Measurements from ENCODE around the gene RANBP10. TPM values are rescaled to one million over a fixed set of nuclear protein-coding genes. Genes with fewer than 3 reads are reported as not detected.
A peak's percentile ranks its signal among the peaks of the same experiment; 100 is the strongest.

The RANBP10 gene
- total and polyA plus RNA-seq, 2 of the 8 experiments (the other 6 are each of a cell fraction or from before 2014, with no cell fraction given): 14.2 to 16.8 TPM

DNA sequence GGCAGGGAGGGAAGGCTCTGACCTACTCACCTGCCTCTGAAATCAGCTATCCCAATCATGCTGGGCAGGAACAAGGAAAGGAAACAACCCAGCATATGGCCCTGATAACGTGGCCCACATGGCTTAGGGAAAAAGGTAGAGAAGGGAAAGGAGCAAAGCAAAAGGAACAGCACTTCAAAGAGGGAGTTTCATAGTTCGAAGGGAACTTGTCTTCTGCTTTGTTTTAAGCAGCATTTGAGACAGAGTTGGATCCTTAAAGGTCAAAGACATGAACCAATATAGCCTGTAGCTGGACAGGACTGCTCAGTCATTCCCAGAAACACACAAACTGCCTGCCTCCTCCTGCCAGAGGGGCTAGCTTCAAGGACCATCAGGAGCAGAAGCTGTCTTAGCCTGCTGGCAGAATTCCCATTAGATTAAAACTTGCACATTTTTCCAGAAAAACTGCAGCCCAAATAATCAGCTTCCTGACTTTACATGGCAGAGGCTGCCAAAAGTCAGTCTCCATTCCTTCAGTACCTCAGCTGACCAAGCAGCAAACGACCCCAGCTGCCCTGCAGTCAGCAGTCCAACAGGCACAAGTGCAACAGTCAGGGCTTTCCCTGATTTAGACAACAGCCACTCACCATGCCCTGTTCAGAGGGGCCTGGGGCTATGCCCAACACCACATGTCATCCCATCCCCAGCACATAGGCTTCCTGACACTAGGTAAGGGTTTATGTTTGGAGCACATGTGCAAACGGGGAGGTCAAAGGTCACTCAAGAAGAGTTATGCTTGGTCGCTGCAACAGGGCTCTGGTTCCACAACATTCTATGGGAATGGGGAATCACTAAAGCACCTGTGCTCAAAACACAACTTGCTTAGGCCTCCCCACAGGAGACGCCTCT lies 32.5 kb downstream of the RANBP10 start:
- H2BK120ac ChIP-seq (replicated peaks; ENCODE audit: low read depth, low read length): no peak overlapping the region
- peaks cover 7% of the 10 kb centered on the region for H3K79me1 ChIP-seq (ENCODE audit: low read depth, low read length)
- no peak overlapping the region for H2BK15ac ChIP-seq (ENCODE audit: low read length)
- H3K56ac ChIP-seq (replicated peaks; ENCODE audit: insufficient read length, low read depth, low read length): no peak overlapping the region
- H3K23me2 ChIP-seq (ENCODE audit: low read depth, low read length): no peaks in the 10 kb centered on the region
- POLR2A ChIA-PET (ENCODE audit: partially characterized antibody): interaction anchor here (1.0 kb wide), 1 partner anchor 33 kb away, joined by 3 read pairs; the partner anchor contains the start of gene TSNAXIP1
- H3K36me3 ChIP-seq (ENCODE audit: control insufficient read depth in 2 of 4, insufficient read depth in 4 of 4, low read length in 3 of 4): no peaks in the 10 kb centered on the region
- no peak overlapping the region for H4K5ac ChIP-seq (ENCODE audit: insufficient read length, low read depth, low read length)
- no peak overlapping the region for H2BK12ac ChIP-seq (ENCODE audit: low read depth, low read length)
- H3K9me3 ChIP-seq (ENCODE audit: insufficient read depth in 2 of 2, low read depth in 1 of 2, low read length in 1 of 2): no peaks in the 10 kb centered on the region
- H3K27me3 ChIP-seq (replicated peaks in 1 of 4; ENCODE audit: control insufficient read depth in 3 of 4, extremely low read depth in 1 of 4, insufficient read depth in 3 of 4, low read length in 3 of 4): no peaks in the 10 kb centered on the region
- no peak overlapping the region for H3K14ac ChIP-seq (ENCODE audit: insufficient read length)
- H3K27ac ChIP-seq (ENCODE audit: low read depth, low read length): peak overlapping the region; percentile 5; the same call in 1 of the 2 replicates
- H4K8ac ChIP-seq (ENCODE audit: extremely low read depth, insufficient read depth, low read length): no peak overlapping the region
- H4K20me1 ChIP-seq (replicated peaks in 1 of 2; ENCODE audit: control insufficient read depth in 1 of 2, insufficient read depth in 2 of 2, low read length in 2 of 2): peaks cover 0 to 4% of the 10 kb centered on the region in 2 experiments
- TF ChIP-seq HDAC2 (IDR thresholded peaks at IDR 0.05; ENCODE audit: borderline replicate concordance in 1 of 2, low read depth in 2 of 2, low read length in 2 of 2) (no peak), CBX5 (IDR thresholded peaks at IDR 0.05; ENCODE audit: low read depth, low read length) (no peak), ASH2L (IDR thresholded peaks at IDR 0.05; ENCODE audit: low read length) (no peak), KDM5A (IDR thresholded peaks at IDR 0.05; ENCODE audit: low read length) (no peak)
- no peak overlapping the region for H2AK5ac ChIP-seq (ENCODE audit: low read depth, low read length)
- no peak overlapping the region for H4K91ac ChIP-seq (replicated peaks; ENCODE audit: insufficient read length, low read length)
- H2AFZ ChIP-seq (ENCODE audit: low read length): no peak overlapping the region
- H3K79me2 ChIP-seq (ENCODE audit: control insufficient read depth in 1 of 2, insufficient read depth in 2 of 2, low read length in 2 of 2): no peaks in the 10 kb centered on the region; a peak in 1 of 4 replicates
- no peak overlapping the region for H2BK20ac ChIP-seq (ENCODE audit: low read length)
- H3K9ac ChIP-seq (replicated peaks in 1 of 4; ENCODE audit: extremely low read depth in 1 of 4, low read depth in 3 of 4, low read length in 3 of 4): no peak overlapping the region
- H3K23ac ChIP-seq (ENCODE audit: insufficient read length): no peak overlapping the region
- H3K4me2 ChIP-seq (ENCODE audit: insufficient read depth in 1 of 2, low read depth in 2 of 2, low read length in 2 of 2): no peak overlapping the region
- H3K4me1 ChIP-seq (replicated peaks in 1 of 4; ENCODE audit: control insufficient read depth in 3 of 4, insufficient read depth in 4 of 4, low read length in 3 of 4): no peaks in the 10 kb centered on the region
- CTCF ChIA-PET (ENCODE audit: partially characterized antibody): interaction anchor here (0.8 to 1.2 kb wide), 3 partner anchors 42 to 253 kb away, joined by 4 read pairs; no protein-coding TSS in a partner anchor
- WGBS, 2 experiments (ENCODE audit: extremely low coverage in 1 of 2, insufficient coverage in 1 of 2, insufficient read length in 1 of 2, insufficient replicate concordance in 2 of 2, low coverage in 1 of 2, low lambda C conversion rate in 2 of 2, missing lambda C conversion rate in 1 of 2): 87% methylated on average over 6 of the region's 6 CpGs; no CpG with 5 or more reads in 1 of the 2 experiments
- no peak for FAIRE-seq
- no peak overlapping the region for H3K18ac ChIP-seq (ENCODE audit: extremely low read depth, low read length)
- H2BK5ac ChIP-seq (ENCODE audit: low read depth, low read length): peak overlapping the region; percentile 60; the same call in 1 of the 2 replicates
- H3K4me3 ChIP-seq (ENCODE audit: extremely low read depth in 1 of 4, insufficient read depth in 2 of 4, low read depth in 3 of 4, low read length in 4 of 4): no peak overlapping the region
- H3K4ac ChIP-seq (replicated peaks; ENCODE audit: insufficient read length, low read depth, low read length): no peak overlapping the region
- no peak for DNase-seq (ENCODE audit: low read depth in 1 of 2, low spot score in 2 of 2)
